Prostate gland (tissue), 2 donors: ENCODE results near the gene GAREM1.

ENCODE experiments used
- CTCF ChIP-seq, 4 experiments: fragments of 200-600 bp in 2 of 4; fragments of 450-650 bp in 2 of 4; sonication (generic) in 2 of 4; IDR thresholded peaks; 1 replicate in 3 of 4; 2 replicates in 1 of 4; pipeline ENCODE4 v1.5.1; 2016 to 2019; ENCODE audit warnings: antibody characterized with exemption in 4 of 4, mild to moderate bottlenecking in 2 of 4, moderate library complexity in 2 of 4
- POLR2A ChIP-seq: fragments of 450-650 bp; IDR thresholded peaks from one replicate; pipeline ENCODE4 v1.6.1; 2016; ENCODE audit warnings: antibody characterized with exemption, mild to moderate bottlenecking
- POLR2AphosphoS5 ChIP-seq: sonication (generic); formaldehyde crosslinking; IDR thresholded peaks from one replicate; pipeline ENCODE4 v1.6.1; 2017; ENCODE audit warnings: antibody characterized with exemption

GRCh38 chr18:32470714-32471633, at the start of gene GAREM1:
- TF ChIP-seq CTCF (IDR thresholded peaks at IDR 0.05) (peak; percentile 44 to 96 (median 68)), POLR2A (peak; percentile 95), POLR2AphosphoS5 (peak; percentile 87)
